Measurements from ENCODE around the gene OR2AE1. TPM values are rescaled to one million over a fixed set of nuclear protein-coding genes. Genes with fewer than 3 reads are reported as not detected.
A peak's percentile ranks its signal among the peaks of the same experiment; 100 is the strongest.

OR2AE1 gene
- total and polyA plus RNA-seq, 2 of the 13 experiments (the other 11 are each of a cell fraction or from before 2014, with no cell fraction given) = not detected

DNA sequence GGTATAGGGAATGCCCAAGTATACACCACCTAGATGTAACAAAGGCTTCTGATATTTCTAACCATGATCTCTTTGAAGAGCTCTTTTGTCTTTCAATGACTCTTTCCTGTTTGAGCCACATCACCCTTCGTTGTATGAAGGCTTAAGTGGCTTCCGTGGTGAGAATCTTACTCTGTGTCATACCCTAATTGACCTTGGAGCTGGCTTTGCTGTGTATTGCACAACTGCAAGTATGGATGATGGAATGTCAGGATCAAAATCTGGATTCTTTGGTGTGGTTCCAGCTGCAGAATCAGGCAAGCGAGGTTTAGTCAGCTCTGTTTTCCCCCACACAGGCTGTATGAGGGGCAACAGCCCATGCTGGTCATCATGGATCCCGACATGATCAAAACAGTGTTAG is 33.0 kb downstream of the OR2AE1 start (continued):
- peak; percentile 55; the same call in 1 of the 2 replicates for TF ChIP-seq YEATS2 (CRISPR knock-in tag; IDR thresholded peaks at IDR 0.05; ENCODE audit: borderline replicate concordance)
- TF ChIP-seq TAF1 (CRISPR knock-in tag; IDR thresholded peaks at IDR 0.05) = no peak
- TF ChIP-seq HNF4A (CRISPR knock-in tag; IDR thresholded peaks at IDR 0.05) = peak; percentile 49
- TF ChIP-seq, protein P1, sequence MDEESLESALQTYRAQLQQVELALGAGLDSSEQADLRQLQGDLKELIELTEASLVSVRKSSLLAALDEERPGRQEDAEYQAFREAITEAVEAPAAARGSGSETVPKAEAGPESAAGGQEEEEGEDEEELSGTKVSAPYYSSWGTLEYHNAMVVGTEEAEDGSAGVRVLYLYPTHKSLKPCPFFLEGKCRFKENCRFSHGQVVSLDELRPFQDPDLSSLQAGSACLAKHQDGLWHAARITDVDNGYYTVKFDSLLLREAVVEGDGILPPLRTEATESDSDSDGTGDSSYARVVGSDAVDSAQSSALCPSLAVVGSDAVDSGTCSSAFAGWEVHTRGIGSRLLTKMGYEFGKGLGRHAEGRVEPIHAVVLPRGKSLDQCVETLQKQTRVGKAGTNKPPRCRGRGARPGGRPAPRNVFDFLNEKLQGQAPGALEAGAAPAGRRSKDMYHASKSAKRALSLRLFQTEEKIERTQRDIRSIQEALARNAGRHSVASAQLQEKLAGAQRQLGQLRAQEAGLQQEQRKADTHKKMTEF (CRISPR knock-in tag; IDR thresholded peaks at IDR 0.05) = no peak
- no peak for TF ChIP-seq PCBP2 (optimal IDR thresholded peaks at IDR 0.05; ENCODE audit: low read depth, low read length, poor library complexity, severe bottlenecking)
- peak; percentile 73; the same call in 1 of the 2 replicates for TF ChIP-seq MIXL1 (CRISPR knock-in tag; IDR thresholded peaks at IDR 0.05)
- 0 out of 2 replicates have a peak, but pooled peaks have one; percentile 63 for TF ChIP-seq ESRRA (CRISPR knock-in tag; IDR thresholded peaks at IDR 0.05; ENCODE audit: low read depth)
- peak; percentile 71; the same call in 1 of the 2 replicates for TF ChIP-seq SOX5 (CRISPR knock-in tag; IDR thresholded peaks at IDR 0.05; ENCODE audit: borderline replicate concordance)
- TF ChIP-seq, protein P2, sequence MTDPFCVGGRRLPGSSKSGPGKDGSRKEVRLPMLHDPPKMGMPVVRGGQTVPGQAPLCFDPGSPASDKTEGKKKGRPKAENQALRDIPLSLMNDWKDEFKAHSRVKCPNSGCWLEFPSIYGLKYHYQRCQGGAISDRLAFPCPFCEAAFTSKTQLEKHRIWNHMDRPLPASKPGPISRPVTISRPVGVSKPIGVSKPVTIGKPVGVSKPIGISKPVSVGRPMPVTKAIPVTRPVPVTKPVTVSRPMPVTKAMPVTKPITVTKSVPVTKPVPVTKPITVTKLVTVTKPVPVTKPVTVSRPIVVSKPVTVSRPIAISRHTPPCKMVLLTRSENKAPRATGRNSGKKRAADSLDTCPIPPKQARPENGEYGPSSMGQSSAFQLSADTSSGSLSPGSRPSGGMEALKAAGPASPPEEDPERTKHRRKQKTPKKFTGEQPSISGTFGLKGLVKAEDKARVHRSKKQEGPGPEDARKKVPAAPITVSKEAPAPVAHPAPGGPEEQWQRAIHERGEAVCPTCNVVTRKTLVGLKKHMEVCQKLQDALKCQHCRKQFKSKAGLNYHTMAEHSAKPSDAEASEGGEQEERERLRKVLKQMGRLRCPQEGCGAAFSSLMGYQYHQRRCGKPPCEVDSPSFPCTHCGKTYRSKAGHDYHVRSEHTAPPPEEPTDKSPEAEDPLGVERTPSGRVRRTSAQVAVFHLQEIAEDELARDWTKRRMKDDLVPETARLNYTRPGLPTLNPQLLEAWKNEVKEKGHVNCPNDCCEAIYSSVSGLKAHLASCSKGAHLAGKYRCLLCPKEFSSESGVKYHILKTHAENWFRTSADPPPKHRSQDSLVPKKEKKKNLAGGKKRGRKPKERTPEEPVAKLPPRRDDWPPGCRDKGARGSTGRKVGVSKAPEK (CRISPR knock-in tag; IDR thresholded peaks at IDR 0.05; ENCODE audit: borderline replicate concordance) = no peak
- TF ChIP-seq HDAC2 (CRISPR knock-in tag; IDR thresholded peaks at IDR 0.05) = peak; percentile 74
- TF ChIP-seq KLF13 (CRISPR knock-in tag; IDR thresholded peaks at IDR 0.05) = no peak
- TF ChIP-seq, protein P3, sequence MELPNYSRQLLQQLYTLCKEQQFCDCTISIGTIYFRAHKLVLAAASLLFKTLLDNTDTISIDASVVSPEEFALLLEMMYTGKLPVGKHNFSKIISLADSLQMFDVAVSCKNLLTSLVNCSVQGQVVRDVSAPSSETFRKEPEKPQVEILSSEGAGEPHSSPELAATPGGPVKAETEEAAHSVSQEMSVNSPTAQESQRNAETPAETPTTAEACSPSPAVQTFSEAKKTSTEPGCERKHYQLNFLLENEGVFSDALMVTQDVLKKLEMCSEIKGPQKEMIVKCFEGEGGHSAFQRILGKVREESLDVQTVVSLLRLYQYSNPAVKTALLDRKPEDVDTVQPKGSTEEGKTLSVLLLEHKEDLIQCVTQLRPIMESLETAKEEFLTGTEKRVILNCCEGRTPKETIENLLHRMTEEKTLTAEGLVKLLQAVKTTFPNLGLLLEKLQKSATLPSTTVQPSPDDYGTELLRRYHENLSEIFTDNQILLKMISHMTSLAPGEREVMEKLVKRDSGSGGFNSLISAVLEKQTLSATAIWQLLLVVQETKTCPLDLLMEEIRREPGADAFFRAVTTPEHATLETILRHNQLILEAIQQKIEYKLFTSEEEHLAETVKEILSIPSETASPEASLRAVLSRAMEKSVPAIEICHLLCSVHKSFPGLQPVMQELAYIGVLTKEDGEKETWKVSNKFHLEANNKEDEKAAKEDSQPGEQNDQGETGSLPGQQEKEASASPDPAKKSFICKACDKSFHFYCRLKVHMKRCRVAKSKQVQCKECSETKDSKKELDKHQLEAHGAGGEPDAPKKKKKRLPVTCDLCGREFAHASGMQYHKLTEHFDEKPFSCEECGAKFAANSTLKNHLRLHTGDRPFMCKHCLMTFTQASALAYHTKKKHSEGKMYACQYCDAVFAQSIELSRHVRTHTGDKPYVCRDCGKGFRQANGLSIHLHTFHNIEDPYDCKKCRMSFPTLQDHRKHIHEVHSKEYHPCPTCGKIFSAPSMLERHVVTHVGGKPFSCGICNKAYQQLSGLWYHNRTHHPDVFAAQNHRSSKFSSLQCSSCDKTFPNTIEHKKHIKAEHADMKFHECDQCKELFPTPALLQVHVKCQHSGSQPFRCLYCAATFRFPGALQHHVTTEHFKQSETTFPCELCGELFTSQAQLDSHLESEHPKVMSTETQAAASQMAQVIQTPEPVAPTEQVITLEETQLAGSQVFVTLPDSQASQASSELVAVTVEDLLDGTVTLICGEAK (IDR thresholded peaks at IDR 0.05) = no peak
- TF ChIP-seq, protein P3 (CRISPR knock-in tag; IDR thresholded peaks at IDR 0.05) = no peak
- TF ChIP-seq ZFP1 (CRISPR knock-in tag; IDR thresholded peaks at IDR 0.05) = peak; percentile 46; the same call in 1 of the 2 replicates
